BE2C (cell line): ENCODE results near the gene DLGAP4.
A peak's percentile ranks its signal among the peaks of the same experiment; 100 is the strongest.

Experiments
- DNase-seq: peaks from one replicate; pipeline ENCODE4 v3.0.0-alpha.2; 2020
- H3K27me3 ChIP-seq: fragments of 250-450 bp; sonication (Bioruptor Pico); 2 replicates; pipeline ENCODE4 v1.5.1; 2020; ENCODE audit warnings: mild to moderate bottlenecking
- H3K36me3 ChIP-seq: fragments of 250-450 bp; sonication (Bioruptor Pico); 2 replicates; pipeline ENCODE4 v1.5.1; 2020; ENCODE audit warnings: mild to moderate bottlenecking
- H3K4me1 ChIP-seq: fragments of 250-450 bp; sonication (Bioruptor Pico); 2 replicates; pipeline ENCODE4 v1.5.1; 2020
- H3K4me3 ChIP-seq: 2 replicates; pipeline ENCODE4 v1.5.1; 2011; ENCODE audit warnings: low read depth, low read length
- H3K9me3 ChIP-seq: fragments of 250-450 bp; sonication (Bioruptor Pico); 2 replicates; pipeline ENCODE4 v1.5.1; 2020
- TF ChIP-seq, protein P1 (sequence below): IDR thresholded peaks from 2 replicates; pipeline ENCODE4 v1.5.1; 2012; ENCODE audit warnings: mild to moderate bottlenecking, low read depth, low read length

DLGAP4 gene

DNA sequence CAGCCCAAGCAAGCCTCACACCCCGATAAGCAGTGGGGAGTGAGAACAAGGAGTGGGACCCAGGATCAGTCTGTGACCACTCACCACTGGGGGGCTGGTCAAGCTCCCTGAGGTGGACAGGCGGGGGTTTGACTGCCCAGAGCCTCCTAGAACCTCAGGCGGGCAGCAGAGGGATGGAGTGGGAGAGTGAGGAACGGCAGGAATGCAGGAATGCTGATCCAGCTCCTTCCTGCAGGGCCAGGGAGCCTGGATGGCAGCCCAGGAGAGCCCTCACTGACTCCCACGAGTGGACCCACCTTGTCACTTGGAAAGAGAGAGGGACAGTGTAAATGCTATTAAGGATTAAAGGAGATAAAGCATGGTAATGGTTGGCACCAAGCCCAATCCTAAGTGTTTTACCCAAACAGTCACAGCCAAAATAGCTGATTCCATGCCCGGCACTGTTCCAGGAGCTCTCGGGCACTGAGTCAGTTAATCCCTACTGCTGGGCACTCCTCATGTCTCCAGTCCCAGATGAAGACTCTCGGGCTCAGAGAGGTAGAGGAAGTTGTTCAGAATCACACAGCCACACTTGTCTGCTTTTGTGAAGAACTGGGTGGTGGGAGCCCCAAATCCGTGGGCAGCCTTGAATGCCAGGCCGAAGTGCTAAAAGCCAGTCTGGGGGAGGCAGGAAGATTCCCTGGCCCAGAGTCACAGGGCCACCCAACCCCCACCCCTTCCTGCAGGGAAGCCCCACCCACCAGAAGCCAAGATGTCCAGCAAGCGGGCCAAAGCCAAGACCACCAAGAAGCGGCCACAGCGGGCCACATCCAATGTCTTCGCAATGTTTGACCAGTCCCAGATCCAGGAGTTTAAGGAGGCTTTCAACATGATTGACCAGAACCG is 238.2 kb downstream of the DLGAP4 start:
- Histone ChIP-seq H3K4me3 (no peak overlapping the region), H3K9me3 (no peaks in the 10 kb centered on the region), H3K36me3 (no peaks in the 10 kb centered on the region), H3K27me3 (no peaks in the 10 kb centered on the region), H3K4me1 (no peaks in the 10 kb centered on the region)
- DNase-seq, result peak; percentile 35
- TF ChIP-seq, protein P1, sequence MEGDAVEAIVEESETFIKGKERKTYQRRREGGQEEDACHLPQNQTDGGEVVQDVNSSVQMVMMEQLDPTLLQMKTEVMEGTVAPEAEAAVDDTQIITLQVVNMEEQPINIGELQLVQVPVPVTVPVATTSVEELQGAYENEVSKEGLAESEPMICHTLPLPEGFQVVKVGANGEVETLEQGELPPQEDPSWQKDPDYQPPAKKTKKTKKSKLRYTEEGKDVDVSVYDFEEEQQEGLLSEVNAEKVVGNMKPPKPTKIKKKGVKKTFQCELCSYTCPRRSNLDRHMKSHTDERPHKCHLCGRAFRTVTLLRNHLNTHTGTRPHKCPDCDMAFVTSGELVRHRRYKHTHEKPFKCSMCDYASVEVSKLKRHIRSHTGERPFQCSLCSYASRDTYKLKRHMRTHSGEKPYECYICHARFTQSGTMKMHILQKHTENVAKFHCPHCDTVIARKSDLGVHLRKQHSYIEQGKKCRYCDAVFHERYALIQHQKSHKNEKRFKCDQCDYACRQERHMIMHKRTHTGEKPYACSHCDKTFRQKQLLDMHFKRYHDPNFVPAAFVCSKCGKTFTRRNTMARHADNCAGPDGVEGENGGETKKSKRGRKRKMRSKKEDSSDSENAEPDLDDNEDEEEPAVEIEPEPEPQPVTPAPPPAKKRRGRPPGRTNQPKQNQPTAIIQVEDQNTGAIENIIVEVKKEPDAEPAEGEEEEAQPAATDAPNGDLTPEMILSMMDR, result no peak

DNA sequence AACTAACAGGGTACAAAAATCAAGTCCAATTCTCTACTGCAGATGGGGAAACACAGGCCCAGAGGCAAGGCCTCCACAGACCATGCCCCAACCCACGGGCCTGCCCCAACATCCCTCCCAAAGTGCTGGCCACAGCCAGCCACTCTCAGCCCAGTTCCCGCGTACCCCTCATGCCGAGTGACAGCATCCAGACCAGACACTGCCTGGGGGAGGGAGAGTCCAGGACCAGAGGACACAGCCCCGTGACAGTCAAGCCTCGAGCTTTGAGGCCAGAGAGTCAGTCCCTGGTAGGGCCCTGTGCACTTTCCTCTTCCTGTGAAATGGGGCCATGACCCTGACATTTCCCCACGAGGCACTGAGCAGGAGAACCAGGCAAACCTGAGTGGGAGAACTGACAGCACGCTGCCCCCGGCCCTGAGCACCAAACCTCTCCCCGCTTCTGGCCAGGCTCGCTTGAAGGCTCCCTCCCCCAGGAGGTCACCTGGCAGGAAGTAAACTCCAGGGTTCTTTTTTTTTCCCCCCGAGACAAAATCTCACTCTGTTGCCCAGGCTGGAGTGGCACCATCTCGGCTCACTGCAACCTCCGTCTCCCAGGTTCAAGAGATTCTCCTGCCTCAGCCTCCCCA is 240.1 kb downstream of the DLGAP4 start:
- no peaks in the 10 kb centered on the region for H3K4me1 ChIP-seq
- H3K9me3 ChIP-seq, result no peaks in the 10 kb centered on the region
- H3K4me3 ChIP-seq, result no peak overlapping the region
- no peaks in the 10 kb centered on the region for H3K36me3 ChIP-seq
- no peaks in the 10 kb centered on the region for H3K27me3 ChIP-seq
- TF ChIP-seq, protein P1, result no peak
- DNase-seq, result no peak

- no peaks in the 10 kb centered on the region for H3K36me3 ChIP-seq
- H3K4me3 ChIP-seq, result no peak overlapping the region
- no peaks in the 10 kb centered on the region for H3K9me3 ChIP-seq
- TF ChIP-seq, protein P1, result no peak
- DNase-seq, result no peak
- H3K27me3 ChIP-seq, result no peaks in the 10 kb centered on the region
- no peaks in the 10 kb centered on the region for H3K4me1 ChIP-seq
These were observed 241.3 kb downstream of the DLGAP4 start for GRCh38 chr20:36547186-36548005.

DNA sequence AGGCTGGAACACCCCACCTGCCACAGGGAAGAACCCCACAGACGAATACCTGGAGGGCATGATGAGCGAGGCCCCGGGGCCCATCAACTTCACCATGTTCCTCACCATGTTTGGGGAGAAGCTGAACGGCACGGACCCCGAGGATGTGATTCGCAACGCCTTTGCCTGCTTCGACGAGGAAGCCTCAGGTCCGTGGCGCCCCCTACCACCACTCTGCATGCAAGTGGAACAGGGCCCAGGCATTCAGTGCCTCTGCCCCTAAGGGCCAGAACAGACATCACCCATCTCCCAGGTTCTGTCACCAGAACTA is 241.8 kb downstream of the DLGAP4 start:
- no peak overlapping the region for H3K4me3 ChIP-seq
- no peaks in the 10 kb centered on the region for H3K9me3 ChIP-seq
- TF ChIP-seq, protein P1, result peak; percentile 51
- peak; percentile 67 for DNase-seq
- no peaks in the 10 kb centered on the region for H3K36me3 ChIP-seq
- H3K4me1 ChIP-seq, result no peaks in the 10 kb centered on the region
- H3K27me3 ChIP-seq, result no peaks in the 10 kb centered on the region

- Histone ChIP-seq H3K4me1 (no peaks in the 10 kb centered on the region), H3K27me3 (no peaks in the 10 kb centered on the region), H3K9me3 (no peaks in the 10 kb centered on the region), H3K36me3 (no peaks in the 10 kb centered on the region), H3K4me3 (no peak overlapping the region)
- no peak for DNase-seq
- TF ChIP-seq, protein P1, result no peak
These were observed 242.8 kb downstream of the DLGAP4 start for GRCh38 chr20:36548704-36549627.
